Mesenchymal stem cell (in vitro differentiated cells and primary cell): ENCODE data around the gene ECD.

Experiments
- DNase-seq: peaks from one replicate; pipeline ENCODE4 v3.0.0-alpha.2; 2013
- H2AFZ ChIP-seq: one replicate; pipeline ENCODE4 v1.6.1; 2013; ENCODE audit warnings: low read depth, mild to moderate bottlenecking, control low read depth, inconsistent platforms, low read length, moderate library complexity
- H2AK5ac ChIP-seq: 2 replicates; pipeline ENCODE4 v1.6.1; 2013; ENCODE audit warnings: low read length, moderate library complexity, mild to moderate bottlenecking, inconsistent platforms; ENCODE audit not compliant: severe bottlenecking
- H2BK120ac ChIP-seq: one replicate; pipeline ENCODE4 v1.6.1; 2013; ENCODE audit warnings: low read depth, mild to moderate bottlenecking, inconsistent platforms, low read length, moderate library complexity
- H2BK12ac ChIP-seq, 2 experiments: one replicate each; pipeline ENCODE4 v1.6.1; 2013; ENCODE audit warnings: inconsistent platforms in 2 of 2, low read length in 2 of 2, mild to moderate bottlenecking in 2 of 2, moderate library complexity in 2 of 2, control low read depth in 1 of 2
- H2BK15ac ChIP-seq: one replicate; pipeline ENCODE4 v1.6.1; 2013; ENCODE audit warnings: mild to moderate bottlenecking, low read depth, inconsistent platforms; ENCODE audit not compliant: poor library complexity, severe bottlenecking
- H2BK5ac ChIP-seq: 2 replicates; pipeline ENCODE4 v1.6.1; 2013; ENCODE audit warnings: low read depth, mild to moderate bottlenecking, low read length, control low read depth, inconsistent platforms; ENCODE audit not compliant: poor library complexity, severe bottlenecking
- H3K14ac ChIP-seq, 2 experiments: one replicate each; pipeline ENCODE4 v1.6.1; 2013; ENCODE audit warnings: inconsistent platforms in 2 of 2, low read length in 2 of 2, control low read depth in 1 of 2, mild to moderate bottlenecking in 1 of 2, moderate library complexity in 1 of 2
- H3K18ac ChIP-seq, 2 experiments: one replicate each; pipeline ENCODE4 v1.6.1; 2013; ENCODE audit warnings: inconsistent platforms in 2 of 2, low read length in 2 of 2, control low read depth in 1 of 2, low read depth in 1 of 2, mild to moderate bottlenecking in 1 of 2
- H3K23ac ChIP-seq, 2 experiments: one replicate each; pipeline ENCODE4 v1.6.1; 2013; ENCODE audit warnings: inconsistent platforms in 2 of 2, low read length in 2 of 2, mild to moderate bottlenecking in 2 of 2, moderate library complexity in 2 of 2, control low read depth in 1 of 2
- H3K27ac ChIP-seq: 2 replicates; pipeline ENCODE4 v1.5.1; 2013; ENCODE audit warnings: mild to moderate bottlenecking, moderate library complexity, low read length, control low read depth, inconsistent platforms; ENCODE audit not compliant: poor library complexity, severe bottlenecking
- H3K27me3 ChIP-seq, 2 experiments: 2 replicates each; pipeline versions ENCODE4 v1.6.1 to v1.7.0; 2013; ENCODE audit warnings: low read length in 2 of 2, mild to moderate bottlenecking in 2 of 2, moderate library complexity in 2 of 2, control low read depth in 1 of 2, inconsistent platforms in 1 of 2; ENCODE audit not compliant: control insufficient read depth in 1 of 2, insufficient read depth in 1 of 2
- H3K36me3 ChIP-seq, 2 experiments: 2 replicates each; pipeline versions ENCODE4 v1.6.1 to v1.7.0; 2013; ENCODE audit warnings: low read length in 2 of 2, control low read depth in 1 of 2, inconsistent platforms in 1 of 2, low read depth in 1 of 2, mild to moderate bottlenecking in 1 of 2; ENCODE audit not compliant: insufficient read depth in 2 of 2, control insufficient read depth in 1 of 2
- H3K4ac ChIP-seq, 2 experiments: one replicate each; pipeline ENCODE4 v1.6.1; 2013; ENCODE audit warnings: inconsistent platforms in 2 of 2, low read length in 2 of 2, mild to moderate bottlenecking in 2 of 2, moderate library complexity in 2 of 2, control low read depth in 1 of 2, low read depth in 1 of 2
- H3K4me1 ChIP-seq: 2 replicates; pipeline ENCODE4 v1.6.1; 2013; ENCODE audit warnings: low read depth, low read length, control low read depth; ENCODE audit not compliant: control insufficient read depth, insufficient read depth
- H3K4me2 ChIP-seq: 2 replicates; pipeline ENCODE4 v1.6.1; 2013; ENCODE audit warnings: low read length, mild to moderate bottlenecking, inconsistent platforms; ENCODE audit not compliant: poor library complexity, severe bottlenecking
- H3K4me3 ChIP-seq, 2 experiments: 2 replicates each; pipeline versions ENCODE4 v1.5.1 to v1.7.0; 2013; ENCODE audit warnings: low read length in 2 of 2, mild to moderate bottlenecking in 2 of 2, control low read depth in 1 of 2, low read depth in 1 of 2; ENCODE audit not compliant: insufficient read depth in 1 of 2
- H3K79me1 ChIP-seq: replicated peaks from 2 replicates; pipeline ENCODE4 v1.6.1; 2013; ENCODE audit warnings: mild to moderate bottlenecking, control low read depth, low read length, inconsistent platforms; ENCODE audit not compliant: poor library complexity, severe bottlenecking
- H3K9ac ChIP-seq: 2 replicates; pipeline ENCODE4 v1.7.0; 2013; ENCODE audit warnings: mild to moderate bottlenecking, low read length, moderate library complexity
- H3K9me3 ChIP-seq: 2 replicates; pipeline ENCODE4 v1.7.0; 2013; ENCODE audit warnings: mild to moderate bottlenecking, low read length; ENCODE audit not compliant: control insufficient read depth
- H4K8ac ChIP-seq: one replicate; pipeline ENCODE4 v1.6.1; 2013; ENCODE audit warnings: inconsistent platforms, mild to moderate bottlenecking, low read length, moderate library complexity
- H4K91ac ChIP-seq: one replicate; pipeline ENCODE4 v1.6.1; 2013; ENCODE audit warnings: mild to moderate bottlenecking, low read length, inconsistent platforms
- WGBS: methylation state at CpG from one replicate; pipeline ENCODE4 v1.1.7; 2013; ENCODE audit warnings: mixed read lengths; 5-methylcytosine and 5-hydroxymethylcytosine counted together

Gene ECD

GRCh38 chr10:73169320-73169719, 1.5 kb upstream of the ECD start:
- Histone ChIP-seq H2BK120ac (no peak overlapping the region), H2BK15ac (no peak overlapping the region), H2BK12ac (no peak overlapping the region), H4K91ac (no peak overlapping the region), H3K9ac (no peak overlapping the region), H2BK5ac (no peak overlapping the region), H3K27me3 (no peaks in the 10 kb centered on the region), H3K27ac (no peak overlapping the region), H3K4ac (no peak overlapping the region), H3K4me1 (peaks cover 1% of the 10 kb centered on the region), H3K79me1 (peaks cover 7% of the 10 kb centered on the region), H3K36me3 (peaks cover 0 to 12% of the 10 kb centered on the region in 2 experiments), H3K9me3 (no peaks in the 10 kb centered on the region), H2AFZ (no peak overlapping the region), H3K14ac (no peak overlapping the region), H3K4me2 (no peak overlapping the region), H3K23ac (no peak overlapping the region), H2AK5ac (no peak overlapping the region), H3K4me3 (peak overlapping the region in 1 of 2 experiments; percentile 99), H4K8ac (no peak overlapping the region), H3K18ac (no peak overlapping the region)
- 100% methylated on average over 1 of the region's 3 CpGs for WGBS
- DNase-seq, result no peak

- no peak overlapping the region for H3K23ac ChIP-seq
- peak overlapping the region; percentile 86 for H2BK120ac ChIP-seq
- no peak for DNase-seq
- no peaks in the 10 kb centered on the region for H3K27me3 ChIP-seq
- peaks cover 1% of the 10 kb centered on the region for H3K4me1 ChIP-seq
- H3K4ac ChIP-seq, result peak overlapping the region; percentile 88
- peaks cover 0 to 17% of the 10 kb centered on the region in 2 experiments for H3K36me3 ChIP-seq
- peak overlapping the region; percentile 100 for H3K9ac ChIP-seq
- H3K9me3 ChIP-seq, result no peaks in the 10 kb centered on the region
- H3K18ac ChIP-seq, result peak overlapping the region; percentile 91 to 98
- H4K91ac ChIP-seq, result peak overlapping the region; percentile 66
- H2AK5ac ChIP-seq, result no peak overlapping the region
- no peak overlapping the region for H3K14ac ChIP-seq
- H4K8ac ChIP-seq, result peak overlapping the region; percentile 98
- peaks cover 7% of the 10 kb centered on the region for H3K79me1 ChIP-seq
- H3K27ac ChIP-seq, result peak overlapping the region; percentile 88
- H3K4me3 ChIP-seq, result peak overlapping the region; percentile 83 to 99
- H2BK15ac ChIP-seq, result no peak overlapping the region
- WGBS, result 3% methylated on average over 5 of the region's 6 CpGs
- H2BK12ac ChIP-seq, result no peak overlapping the region
- peak overlapping the region; percentile 73 for H2AFZ ChIP-seq
- peak overlapping the region; percentile 50 for H3K4me2 ChIP-seq
- H2BK5ac ChIP-seq, result no peak overlapping the region
Observed at GRCh38 chr10:73168465-73168803, 626 bp upstream of the ECD start.

GRCh38 chr10:73167458-73167782, 388 bp downstream of the ECD start:
- no peak overlapping the region for H2BK15ac ChIP-seq
- no peaks in the 10 kb centered on the region for H3K27me3 ChIP-seq

GRCh38 chr10:73166972-73167371, 836 bp downstream of the ECD start:
- Histone ChIP-seq H3K14ac (no peak overlapping the region), H4K8ac (no peak overlapping the region), H3K23ac (no peak overlapping the region), H2BK120ac (no peak overlapping the region), H4K91ac (no peak overlapping the region), H3K36me3 (peaks cover 4 to 25% of the 10 kb centered on the region in 2 experiments), H3K18ac (no peak overlapping the region), H2AK5ac (no peak overlapping the region), H3K4me3 (peak overlapping the region in 1 of 2 experiments; percentile 99), H2AFZ (no peak overlapping the region), H3K4me1 (peaks cover 1% of the 10 kb centered on the region), H2BK5ac (no peak overlapping the region), H2BK15ac (no peak overlapping the region), H3K79me1 (peaks cover 9% of the 10 kb centered on the region), H2BK12ac (no peak overlapping the region), H3K27ac (no peak overlapping the region), H3K4ac (no peak overlapping the region), H3K27me3 (no peaks in the 10 kb centered on the region), H3K4me2 (no peak overlapping the region), H3K9me3 (peaks cover 2% of the 10 kb centered on the region), H3K9ac (peak overlapping the region; percentile 100)
- WGBS, result 97% methylated on average over 2 of the region's 2 CpGs
- DNase-seq, result no peak

More at GRCh38 chr10:73167458-73167782, 388 bp downstream of the ECD start:
- H3K79me1 ChIP-seq, result peaks cover 9% of the 10 kb centered on the region
- H3K14ac ChIP-seq, result peak overlapping the region in 1 of 2 experiments; percentile 77
- peaks cover 1% of the 10 kb centered on the region for H3K4me1 ChIP-seq
- peak overlapping the region; percentile 83 to 99 for H3K4me3 ChIP-seq
- no peak overlapping the region for H3K23ac ChIP-seq
- H3K4ac ChIP-seq, result peak overlapping the region; percentile 20 to 75
- H3K9ac ChIP-seq, result peak overlapping the region; percentile 100
- H2AK5ac ChIP-seq, result peak overlapping the region; percentile 57
- DNase-seq, result no peak
- H3K36me3 ChIP-seq, result peaks cover 4 to 25% of the 10 kb centered on the region in 2 experiments
- no peak overlapping the region for H2BK120ac ChIP-seq
- peak overlapping the region; percentile 95 for H3K27ac ChIP-seq
- no peak overlapping the region for H2AFZ ChIP-seq
- H3K4me2 ChIP-seq, result peak overlapping the region; percentile 66
- WGBS, result 14% methylated on average over 5 of the region's 5 CpGs
- no peaks in the 10 kb centered on the region for H3K9me3 ChIP-seq
- H4K91ac ChIP-seq, result no peak overlapping the region
- H2BK12ac ChIP-seq, result no peak overlapping the region
- H2BK5ac ChIP-seq, result peak overlapping the region; percentile 22
- H3K18ac ChIP-seq, result no peak overlapping the region
- H4K8ac ChIP-seq, result peak overlapping the region; percentile 97
